GM12864 (cell line): ENCODE data around the gene CDKN2D.

ENCODE experiments used
- DNase-seq: peaks from one replicate; pipeline ENCODE4 v3.0.0-alpha.2; 2011; ENCODE audit warnings: low read depth
- H3K4me3 ChIP-seq: 2 replicates; pipeline ENCODE4 v1.5.1; 2011; ENCODE audit warnings: mild to moderate bottlenecking, low read depth, low read length, control low read depth
- TF ChIP-seq, protein P1 (sequence below): IDR thresholded peaks from 2 replicates; pipeline ENCODE4 v1.5.1; 2011; ENCODE audit warnings: low read depth, mild to moderate bottlenecking, moderate library complexity, low read length, control low read depth, inconsistent platforms; ENCODE audit errors: missing control alignments

The CDKN2D gene

DNA sequence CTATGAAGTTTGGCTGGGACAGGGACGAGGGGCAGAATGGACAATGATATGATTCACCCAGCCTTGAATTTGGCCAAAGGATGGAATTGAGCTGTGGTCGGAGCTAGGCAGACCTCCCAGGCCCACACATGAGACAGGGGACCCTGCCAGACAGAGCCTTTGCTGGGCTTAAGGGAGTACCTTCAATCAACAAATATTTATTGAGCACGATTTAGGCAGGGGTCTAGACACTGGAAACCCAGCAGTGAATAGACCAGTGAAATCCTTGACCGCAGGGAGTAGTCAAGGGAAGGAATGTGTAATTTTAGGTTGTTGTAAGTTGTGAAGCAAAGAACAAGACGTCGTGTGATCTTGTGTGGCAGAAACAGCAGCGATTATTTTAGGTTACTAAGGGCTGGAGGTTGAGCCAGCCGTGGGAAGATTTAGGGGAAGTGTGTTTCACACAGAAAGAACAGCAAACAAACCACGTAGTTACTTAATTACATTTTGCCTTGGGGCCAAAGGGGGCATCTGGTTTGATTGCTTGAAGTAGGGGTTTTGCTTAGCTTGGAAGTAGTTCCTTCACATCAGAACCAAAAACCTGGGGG is 35.2 kb upstream of the CDKN2D start:
- peak overlapping the region; percentile 86 for H3K4me3 ChIP-seq
- no peak for DNase-seq
- TF ChIP-seq, protein P1, sequence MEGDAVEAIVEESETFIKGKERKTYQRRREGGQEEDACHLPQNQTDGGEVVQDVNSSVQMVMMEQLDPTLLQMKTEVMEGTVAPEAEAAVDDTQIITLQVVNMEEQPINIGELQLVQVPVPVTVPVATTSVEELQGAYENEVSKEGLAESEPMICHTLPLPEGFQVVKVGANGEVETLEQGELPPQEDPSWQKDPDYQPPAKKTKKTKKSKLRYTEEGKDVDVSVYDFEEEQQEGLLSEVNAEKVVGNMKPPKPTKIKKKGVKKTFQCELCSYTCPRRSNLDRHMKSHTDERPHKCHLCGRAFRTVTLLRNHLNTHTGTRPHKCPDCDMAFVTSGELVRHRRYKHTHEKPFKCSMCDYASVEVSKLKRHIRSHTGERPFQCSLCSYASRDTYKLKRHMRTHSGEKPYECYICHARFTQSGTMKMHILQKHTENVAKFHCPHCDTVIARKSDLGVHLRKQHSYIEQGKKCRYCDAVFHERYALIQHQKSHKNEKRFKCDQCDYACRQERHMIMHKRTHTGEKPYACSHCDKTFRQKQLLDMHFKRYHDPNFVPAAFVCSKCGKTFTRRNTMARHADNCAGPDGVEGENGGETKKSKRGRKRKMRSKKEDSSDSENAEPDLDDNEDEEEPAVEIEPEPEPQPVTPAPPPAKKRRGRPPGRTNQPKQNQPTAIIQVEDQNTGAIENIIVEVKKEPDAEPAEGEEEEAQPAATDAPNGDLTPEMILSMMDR, result no peak

DNA sequence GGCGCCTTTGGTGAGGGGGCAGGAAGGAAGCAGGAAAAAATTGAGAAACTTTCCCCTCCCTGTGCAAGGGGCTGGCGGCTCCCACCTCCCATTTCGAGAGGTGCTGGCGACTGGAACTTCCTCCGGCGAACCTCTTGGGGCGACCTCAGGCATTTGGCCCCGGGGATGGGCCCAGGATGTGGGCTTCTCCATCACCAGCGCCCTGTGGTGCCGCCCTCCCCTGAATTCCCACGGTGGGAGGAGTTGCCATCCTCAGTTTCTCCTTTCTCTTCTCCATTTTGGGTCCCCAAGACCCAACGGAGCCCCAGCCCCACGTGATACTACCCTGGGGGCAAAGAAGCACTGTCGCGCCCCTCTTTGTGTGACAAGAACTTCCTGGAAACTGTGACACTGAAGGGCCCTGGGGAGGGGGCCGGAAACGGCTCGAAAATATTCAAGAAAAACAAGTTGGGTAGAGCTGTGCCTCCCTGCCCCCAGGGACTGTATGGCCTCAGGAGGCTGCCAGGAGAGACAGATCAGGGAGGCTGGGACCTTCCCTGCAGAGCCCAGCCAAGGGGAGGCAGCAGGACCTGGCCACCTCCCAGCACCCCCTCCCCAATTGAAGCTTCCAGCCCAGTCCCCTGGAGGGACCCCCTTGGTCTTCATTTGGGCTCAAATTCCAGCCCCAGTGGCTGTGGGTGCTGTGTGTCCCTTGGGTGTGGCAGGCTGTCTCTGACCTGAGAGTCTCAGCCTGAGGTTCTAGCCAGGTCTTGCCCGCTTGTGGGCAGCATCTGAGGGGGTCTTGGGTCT is 34.5 kb upstream of the CDKN2D start:
- peak overlapping the region; percentile 86 for H3K4me3 ChIP-seq
- DNase-seq, result no peak
- TF ChIP-seq, protein P1, result peak; percentile 7

DNA sequence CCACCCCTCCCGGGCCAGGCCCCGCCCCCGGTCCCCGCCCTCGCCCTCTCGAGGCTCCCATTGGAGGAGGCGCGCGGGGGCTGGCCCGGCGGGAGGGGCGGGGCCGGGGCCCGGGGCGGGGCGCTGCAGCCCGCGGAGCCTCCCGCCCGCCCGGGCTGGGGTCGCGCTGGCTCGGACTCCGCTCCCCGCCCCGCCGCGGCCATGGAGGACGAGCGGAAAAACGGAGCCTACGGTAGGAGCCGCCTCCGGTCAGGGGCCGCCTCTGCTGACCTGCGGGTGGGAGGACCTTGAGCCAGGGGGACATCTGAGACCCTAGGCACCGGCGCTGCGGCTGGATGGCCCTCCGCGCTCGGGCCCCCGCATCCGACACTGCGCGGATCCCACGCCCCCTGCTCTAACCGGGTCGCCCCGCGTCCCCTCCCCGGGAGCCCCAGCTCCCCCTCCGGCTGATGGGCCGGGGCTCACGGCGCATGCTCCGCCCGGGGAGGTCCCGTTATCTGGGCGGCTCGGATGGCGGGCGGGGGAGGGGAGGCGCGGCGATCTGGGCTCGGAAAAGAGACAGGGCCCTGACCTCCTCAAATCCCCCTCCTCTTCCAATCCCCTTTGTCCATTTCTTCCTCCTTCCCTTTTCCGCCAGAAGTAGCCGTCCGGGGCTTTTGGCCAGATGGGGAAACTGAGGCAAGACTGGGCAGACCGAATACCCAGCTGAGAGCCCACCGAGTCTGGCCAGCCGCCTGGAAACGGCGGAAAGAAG is 33.7 kb upstream of the CDKN2D start:
- TF ChIP-seq, protein P1, result no peak
- H3K4me3 ChIP-seq, result peak overlapping the region; percentile 86
- DNase-seq, result no peak

DNA sequence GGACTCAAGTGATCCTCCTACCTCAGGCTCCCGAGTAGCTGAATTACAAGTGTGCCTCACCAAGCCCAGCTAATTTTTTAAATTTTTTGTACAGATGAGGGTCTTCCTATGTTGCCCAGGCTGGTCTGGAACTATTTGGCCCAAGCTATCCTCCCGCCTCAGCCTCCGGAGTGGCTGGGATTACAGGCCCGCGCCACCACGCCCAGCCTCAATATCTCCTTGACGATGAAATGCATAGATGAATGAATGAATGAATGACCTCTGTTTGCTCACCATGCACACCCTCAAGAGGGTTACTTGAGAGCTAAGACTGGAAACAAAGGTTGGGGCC is 33.2 kb upstream of the CDKN2D start:
- no peak for DNase-seq
- TF ChIP-seq, protein P1, result no peak
- no peak overlapping the region for H3K4me3 ChIP-seq

DNA sequence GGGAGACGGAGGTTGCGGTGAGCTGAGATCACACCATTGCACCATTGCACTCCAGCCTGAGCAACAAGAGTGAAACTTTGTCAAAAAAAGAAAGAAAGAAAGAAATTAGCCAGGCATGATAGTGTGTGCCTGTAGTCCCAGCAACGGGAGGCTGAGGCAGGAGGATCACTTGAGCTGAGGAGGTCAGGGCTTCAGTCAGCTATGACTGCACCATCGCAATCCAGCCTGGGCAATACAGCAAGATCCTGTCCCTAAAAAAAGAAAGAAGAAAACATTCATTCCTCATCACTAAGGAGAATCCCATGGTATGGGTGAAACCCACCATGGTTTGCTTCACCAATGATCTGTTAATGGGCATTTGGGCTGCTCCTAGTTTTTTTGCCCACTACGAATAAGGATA is 31.4 kb upstream of the CDKN2D start:
- TF ChIP-seq, protein P1, result no peak
- H3K4me3 ChIP-seq, result no peak overlapping the region
- DNase-seq, result no peak

DNA sequence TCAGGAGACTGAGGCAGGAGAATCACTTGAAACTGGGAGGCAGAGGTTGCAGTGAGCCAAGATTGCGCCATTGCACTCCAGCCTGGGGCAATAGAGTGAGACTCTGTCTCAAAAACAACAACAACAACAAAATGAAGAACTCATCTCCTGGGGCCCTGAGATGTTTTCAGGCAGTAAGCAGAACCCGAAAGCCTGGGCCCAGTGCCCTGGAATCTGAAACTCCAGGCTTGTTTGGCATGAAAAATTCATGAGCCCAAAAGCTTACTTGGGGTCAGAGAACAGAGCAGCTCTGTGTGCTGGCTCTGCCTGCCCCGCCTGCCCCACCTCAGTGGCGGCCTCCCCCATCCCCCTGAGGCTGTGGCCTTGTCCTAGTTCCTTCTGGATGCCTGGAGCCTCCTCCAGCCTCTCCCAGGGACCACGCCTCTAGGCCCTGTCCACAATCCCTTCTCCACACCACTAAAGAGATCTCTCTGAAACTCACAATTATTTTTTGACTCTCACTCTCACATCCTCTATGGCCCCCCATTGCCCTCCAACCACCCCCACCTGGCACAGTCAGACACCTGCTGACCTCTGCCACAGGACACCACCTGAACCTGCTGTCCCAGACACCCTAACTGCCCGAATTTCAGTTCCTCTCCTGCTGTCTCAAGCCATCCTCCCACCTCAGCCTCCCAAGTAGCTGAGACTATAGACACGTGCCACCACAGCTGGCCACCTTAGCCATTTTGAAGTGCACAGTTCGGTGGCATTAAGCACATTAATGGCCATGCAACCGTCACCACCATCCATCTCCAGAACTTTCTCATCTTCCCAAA is 25.2 kb upstream of the CDKN2D start:
- no peak overlapping the region for H3K4me3 ChIP-seq
- no peak for DNase-seq
- TF ChIP-seq, protein P1, result no peak
